ENCODE results near the gene LOXL4.

The LOXL4 gene

DNA sequence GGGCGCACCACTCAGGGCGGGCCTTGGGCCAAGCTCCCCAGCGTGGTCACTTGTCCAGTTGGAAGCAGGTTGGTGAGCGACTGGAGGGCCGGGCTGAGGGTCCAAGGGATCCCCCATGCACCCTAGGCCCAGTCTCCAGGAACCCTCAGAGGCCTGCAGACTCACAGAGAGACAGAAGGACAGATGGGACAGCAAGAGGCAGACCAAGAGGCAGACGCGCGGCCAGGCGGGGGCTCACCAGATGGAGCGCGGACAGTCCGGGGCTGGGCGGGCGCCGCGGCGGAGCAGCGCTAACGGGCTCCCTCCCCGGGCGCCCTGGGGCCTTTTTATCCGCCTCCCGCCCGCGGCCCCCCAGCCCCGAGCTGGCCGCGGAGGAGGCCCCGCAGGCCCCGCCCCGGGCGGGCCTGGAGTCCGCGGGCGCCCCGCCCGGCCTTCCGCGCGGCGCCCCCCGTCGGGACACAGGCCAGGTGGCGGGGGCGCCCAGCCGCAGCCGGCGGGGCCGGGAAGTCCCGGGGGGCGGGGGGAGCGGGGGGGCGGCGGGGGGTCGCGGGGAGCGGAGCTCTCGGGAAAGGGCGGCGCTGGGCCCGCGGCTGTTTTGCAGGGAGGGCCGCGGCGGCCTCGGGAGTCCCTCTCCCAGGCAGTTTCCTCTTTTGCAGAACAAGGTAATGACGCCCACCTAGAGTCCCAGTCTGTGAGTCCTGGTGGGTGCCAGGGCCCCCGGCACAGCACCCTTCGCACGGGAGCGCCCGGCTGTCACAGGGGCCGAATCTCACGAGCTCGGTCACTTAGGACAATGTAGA, at the start of gene LOXL4:
Gene LOXL4, minus strand, starts transcription at position 301 of the 800 bp plus-strand sequence. CDS start 5,175 bp downstream, outside the sequence.
- DNase-seq = no peak

DNA sequence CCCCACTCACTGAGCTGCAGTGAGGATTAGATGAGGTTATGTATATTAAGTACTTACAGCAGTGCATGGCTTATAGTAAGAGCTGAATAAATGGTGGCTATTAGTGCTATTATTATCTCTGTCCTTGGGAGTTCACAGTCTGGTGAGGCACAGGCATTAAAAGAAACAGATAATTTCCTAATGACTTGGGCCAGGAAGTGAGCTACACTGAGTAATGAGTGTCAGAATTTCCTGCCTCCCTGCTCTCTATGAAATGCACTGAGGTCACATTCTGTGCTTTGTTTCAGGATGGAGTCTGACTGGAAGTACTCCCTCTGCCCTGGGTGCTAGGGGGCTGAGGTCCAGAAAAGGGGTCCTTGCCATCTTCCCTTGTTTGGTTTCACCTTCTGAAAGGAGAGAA, 48.7 kb upstream of the LOXL4 start:
- DNase-seq = no peak

DNA sequence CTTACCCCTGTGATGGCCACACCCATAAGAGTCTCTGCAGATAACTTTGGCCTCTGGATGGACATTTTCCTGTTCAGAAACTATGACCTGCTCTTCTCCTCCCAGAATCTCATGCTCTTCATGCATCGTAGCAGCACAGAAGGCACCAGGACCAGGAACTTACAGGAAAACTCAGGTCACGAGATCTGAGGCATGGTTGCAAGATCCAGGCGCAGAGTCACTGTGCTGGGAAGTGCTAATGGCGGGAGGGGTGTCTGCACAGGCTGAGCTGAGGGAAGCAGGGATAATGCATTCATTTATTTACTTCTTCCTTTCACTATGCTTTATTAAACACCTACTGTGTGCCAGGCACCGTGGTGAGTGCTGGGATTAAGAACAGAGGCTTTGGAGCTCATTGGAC, 48.2 kb upstream of the LOXL4 start:
- DNase-seq = no peak

DNA sequence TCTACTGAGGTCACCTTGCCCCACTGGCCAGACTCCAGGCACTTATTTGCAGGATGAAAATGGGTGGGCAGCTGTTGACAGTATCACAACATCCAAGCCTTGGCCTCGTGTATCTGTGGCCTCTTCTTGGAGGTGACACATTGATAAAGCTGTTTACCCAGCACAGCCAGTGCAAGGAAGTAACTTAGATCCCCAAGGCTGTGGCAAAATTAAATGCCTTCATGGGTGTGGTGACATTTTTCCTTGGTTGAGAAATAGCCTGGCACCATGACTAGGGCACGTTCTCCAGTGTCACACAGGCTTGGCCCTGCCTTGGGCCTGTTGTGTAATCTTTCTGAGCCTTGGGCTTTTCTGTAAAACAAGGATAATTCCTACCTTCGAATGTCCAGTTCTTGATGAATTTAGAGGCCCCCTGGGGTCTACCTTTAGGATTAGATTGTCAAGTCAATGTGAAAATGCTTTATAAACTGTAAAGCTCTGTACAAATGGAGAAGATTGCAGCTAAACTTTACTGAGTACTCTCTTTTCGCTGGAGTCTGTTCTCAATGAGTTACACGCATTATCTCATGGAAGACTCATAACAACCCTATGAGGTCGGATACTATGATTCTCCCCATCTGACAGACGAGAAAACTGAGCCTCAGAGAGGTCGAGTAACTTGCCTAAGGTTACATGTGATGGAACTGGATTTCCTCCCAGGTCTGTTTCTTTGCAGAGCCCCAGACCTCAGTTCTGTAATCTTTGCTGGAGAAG, 46.7 kb upstream of the LOXL4 start:
- no peak for DNase-seq

DNA sequence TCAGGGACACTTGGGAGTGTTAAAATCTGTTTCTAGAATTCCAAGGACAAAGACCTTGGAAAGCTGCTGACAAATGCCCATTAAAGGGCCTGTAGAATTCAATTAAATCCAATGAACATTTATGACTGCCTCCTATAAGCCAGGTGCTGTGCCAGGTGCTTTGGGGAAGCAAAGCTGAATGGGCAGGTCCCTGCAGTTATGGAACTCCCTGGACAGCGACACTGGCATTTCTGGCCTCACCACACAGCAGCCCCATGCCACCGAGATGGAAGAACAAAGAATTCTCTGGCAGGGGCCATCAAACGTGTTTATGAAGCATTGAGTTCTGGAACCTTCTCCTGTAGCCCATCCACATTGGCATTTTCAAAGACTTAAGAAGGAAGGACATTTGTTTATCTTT, 45.6 kb upstream of the LOXL4 start:
- no peak for DNase-seq

DNA sequence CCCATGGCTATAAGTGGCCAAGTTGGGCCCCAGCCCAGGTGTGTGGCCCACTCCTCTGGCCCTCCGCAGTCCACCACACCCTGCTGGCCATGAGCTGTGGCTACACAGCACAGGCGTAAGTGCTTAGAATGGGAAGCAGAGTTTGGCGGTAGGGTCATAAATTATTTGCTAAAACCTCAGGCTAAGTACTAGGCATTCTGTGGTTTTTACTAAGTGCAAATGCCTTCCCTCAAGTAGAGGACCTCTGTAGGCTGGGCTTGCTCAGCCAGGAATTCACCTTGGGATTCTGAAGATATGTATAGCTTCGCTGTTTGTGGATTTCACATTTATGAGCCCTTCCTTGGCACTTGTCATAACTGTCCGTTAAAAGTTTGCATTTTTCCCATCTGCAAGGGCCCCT, 44.8 kb upstream of the LOXL4 start:
- no peak for DNase-seq

DNA sequence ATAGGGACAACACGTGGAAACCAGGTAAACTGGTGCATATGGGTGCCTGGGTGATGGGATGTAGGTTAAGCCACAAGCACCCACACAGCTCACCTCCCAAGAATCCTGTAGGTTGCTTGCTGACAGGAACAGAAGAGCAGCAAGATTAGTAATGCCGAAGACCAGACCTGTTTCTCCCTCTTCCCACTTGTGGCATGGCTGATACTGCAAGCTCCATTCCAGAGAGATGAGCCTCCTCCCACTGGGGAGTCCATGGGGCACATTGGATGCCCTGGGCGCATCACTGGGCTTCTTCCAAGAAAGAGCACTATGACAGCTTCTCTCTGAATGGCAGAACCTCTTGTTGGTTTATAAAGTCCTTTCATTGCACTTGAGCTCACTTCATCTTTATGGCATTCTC, 44.4 kb upstream of the LOXL4 start:
- DNase-seq = no peak

DNA sequence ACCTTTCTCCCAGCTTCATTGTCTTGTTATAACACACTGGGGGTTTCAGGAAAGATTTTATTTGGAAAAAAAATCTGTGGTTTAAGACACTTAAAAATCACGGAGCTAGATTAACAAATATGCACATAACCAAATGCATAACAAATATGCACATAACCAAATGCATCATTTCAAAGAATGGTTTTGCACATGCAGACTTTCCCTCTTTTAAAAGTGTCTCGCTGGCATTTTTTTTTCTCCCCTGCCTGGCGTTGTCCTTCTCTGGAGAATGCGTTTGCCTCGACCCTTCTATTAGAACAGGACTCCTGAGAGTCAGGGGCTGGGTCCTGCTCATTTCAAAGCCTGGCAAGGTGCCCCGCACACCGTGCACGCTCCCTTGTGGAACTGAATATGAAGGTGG, 42.7 kb upstream of the LOXL4 start:
- DNase-seq = no peak

DNA sequence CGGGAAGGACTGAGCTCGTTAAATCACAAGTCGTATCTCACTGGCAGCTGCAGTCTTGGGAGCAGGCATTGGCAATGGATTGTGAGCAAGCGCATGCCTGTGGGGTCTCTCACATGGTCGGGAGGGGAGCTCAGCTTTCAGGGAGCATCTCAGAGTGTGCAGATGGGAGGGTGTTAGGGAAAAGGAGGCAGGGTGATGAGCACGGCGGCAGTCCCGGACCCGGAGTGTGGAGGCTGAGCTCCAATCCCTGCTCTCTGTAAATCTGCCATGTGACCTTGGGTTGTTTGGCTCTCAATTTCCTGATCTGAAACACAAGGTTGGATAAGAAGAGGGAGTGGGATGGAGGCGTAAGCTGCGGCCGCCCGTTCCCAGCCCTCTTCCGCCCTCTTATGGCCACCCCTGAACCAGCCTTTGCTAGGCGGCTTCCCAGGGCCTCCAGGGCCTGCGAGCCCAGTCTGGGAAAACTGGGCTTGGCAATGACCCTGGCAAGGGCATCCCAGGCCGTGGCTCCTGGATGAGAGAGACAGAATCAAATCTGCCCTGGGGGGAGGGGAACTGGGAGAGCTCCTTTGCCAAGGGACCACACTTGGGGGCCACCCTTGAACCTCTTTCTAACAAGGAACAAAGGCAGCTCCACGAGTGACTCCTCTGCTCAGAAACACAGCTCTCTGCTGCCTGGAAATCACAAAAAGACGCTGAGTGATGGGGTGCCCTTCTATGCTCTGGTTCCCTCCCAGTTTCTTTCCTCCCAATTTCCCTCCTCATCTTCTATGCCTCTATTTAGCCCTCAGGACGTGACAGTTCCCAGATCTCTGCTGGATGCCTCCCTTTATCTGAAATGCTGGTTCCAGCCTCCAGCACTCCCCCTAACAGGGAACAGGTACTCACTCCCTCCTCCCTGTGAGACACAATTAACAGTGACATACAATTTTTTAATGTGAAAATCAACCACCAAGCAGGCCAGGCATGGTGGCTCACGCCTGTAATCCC, 41.7 kb upstream of the LOXL4 start:
- DNase-seq = no peak

DNA sequence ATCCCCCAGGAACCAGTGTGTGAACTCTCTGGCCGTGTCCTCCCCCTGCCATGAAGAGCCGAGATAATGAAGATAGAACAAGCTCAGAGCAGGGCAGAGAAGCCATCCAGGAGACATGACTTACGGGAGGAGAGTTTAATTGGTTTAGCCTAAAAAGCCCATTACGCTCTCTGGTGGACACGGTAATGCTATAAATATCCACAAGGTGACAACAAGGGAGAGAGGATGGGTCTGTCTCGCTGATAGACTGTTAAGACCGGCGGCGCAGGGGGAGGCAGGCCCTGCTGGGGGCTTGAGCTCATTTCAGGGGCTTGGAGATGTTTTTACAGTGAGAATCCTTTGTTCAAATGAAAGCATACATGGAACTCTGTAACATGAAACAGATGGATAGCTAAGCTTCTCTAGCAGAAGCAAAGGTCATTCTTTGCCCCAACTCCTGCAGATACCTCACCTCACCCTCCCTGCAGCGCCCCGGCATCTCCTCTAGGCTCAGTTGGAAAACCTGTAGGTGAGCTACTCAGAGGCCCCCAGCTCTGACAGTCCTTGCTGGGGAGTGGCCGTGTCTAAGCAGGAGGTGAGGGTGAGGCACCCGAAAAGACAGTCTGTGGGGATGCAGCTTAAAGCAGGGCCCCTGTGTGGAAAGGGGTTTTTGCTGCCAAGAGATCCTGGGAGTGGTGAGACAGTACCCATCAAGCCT, 40.8 kb upstream of the LOXL4 start:
- DNase-seq = no peak

DNA sequence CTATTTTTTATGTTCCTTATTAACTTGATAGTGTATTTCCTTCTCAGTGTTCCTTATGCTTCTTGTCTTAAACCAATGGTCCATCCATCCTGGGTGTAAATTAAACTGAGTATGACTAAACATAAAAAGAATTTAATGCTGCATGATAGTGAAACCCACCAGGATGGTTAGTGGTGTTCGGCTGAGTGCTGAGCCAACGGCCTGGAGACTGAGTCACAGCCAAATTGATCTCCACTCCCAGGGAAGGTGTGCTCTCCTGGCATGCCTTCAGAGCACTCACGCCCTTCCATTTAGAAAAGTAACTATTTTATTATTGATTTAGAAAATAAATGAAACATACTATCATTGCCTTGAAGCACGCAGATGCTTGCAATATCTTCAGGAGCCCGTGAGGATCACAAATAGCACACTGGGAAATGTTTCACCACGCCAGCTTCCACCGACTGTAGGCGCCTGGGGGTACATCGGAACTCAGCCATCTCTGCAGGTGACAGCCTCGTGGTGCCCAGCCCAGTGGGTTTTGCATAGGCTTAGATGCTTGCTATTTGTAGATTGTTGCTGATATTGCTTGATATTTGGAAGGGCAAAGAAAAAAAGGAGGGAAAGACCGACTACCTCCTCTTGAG, 40.0 kb upstream of the LOXL4 start:
- DNase-seq = no peak

DNA sequence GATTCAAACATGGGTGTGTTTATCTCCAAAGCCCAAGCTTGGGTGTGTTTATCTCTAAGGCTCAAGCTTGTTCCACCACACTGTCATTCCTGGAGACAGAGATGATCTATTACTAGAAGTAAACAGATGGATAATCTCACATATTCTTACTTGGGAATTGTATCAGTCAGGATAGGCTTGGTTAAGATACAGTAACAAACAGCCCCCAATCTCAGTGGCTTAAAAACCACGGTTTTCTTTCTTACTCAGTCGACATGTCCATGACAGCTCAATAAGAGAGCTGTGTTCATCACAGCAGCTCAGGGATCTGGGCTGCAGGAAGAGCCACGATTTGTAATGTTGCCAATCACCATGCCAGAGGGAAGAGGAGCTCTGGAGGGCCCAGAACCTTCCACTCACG, 38.5 kb upstream of the LOXL4 start:
- no peak for DNase-seq

DNA sequence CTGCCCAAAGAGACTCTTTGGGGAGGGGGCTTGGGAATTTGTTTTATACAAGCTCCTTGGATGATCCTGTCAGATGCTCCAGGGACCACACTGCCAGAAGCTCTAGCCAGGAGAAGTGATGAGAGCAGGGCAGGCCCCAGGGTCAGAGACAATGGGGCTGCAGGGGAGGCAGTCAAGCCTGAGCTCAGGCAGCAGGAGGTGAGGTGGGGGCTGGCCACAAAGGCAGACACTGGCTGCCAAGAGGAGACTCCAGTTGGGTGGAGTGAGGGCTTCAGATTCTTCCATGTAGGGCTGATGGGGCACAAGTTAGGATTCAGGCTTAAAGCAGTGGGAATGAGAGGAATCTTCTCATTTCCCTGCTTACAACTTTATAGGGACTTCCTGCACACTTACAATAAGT, 35.6 kb upstream of the LOXL4 start:
- no peak for DNase-seq

DNA sequence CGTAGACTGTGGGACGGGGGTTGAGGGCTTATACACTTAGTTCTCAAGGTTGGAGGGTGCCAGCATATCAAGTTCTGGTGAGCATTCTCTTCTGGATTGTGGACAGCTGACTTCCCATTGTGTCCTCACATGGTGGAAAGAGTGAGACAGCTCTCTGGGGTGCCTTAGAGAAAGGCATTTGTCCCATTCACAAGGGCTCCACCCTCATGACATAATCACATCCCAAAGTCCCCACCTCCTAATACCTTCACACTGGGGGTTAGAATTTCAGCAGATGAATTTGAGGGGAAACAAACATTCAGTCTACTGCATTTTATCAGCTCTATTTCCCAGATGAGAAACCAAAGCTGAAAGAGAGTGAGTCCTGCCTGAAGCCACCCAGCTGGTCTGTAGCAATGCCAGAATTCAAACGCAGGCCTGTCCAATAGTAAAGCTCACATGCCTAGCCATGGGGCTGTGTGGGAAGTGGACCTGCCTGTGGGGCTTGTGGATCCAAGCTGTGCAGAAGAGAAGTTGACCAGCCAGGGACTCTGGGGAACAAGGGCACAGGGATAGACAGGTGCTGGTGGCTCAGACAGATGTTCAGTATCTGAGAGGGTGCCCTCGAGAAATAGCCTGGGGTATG, 34.9 kb upstream of the LOXL4 start:
- no peak for DNase-seq

DNA sequence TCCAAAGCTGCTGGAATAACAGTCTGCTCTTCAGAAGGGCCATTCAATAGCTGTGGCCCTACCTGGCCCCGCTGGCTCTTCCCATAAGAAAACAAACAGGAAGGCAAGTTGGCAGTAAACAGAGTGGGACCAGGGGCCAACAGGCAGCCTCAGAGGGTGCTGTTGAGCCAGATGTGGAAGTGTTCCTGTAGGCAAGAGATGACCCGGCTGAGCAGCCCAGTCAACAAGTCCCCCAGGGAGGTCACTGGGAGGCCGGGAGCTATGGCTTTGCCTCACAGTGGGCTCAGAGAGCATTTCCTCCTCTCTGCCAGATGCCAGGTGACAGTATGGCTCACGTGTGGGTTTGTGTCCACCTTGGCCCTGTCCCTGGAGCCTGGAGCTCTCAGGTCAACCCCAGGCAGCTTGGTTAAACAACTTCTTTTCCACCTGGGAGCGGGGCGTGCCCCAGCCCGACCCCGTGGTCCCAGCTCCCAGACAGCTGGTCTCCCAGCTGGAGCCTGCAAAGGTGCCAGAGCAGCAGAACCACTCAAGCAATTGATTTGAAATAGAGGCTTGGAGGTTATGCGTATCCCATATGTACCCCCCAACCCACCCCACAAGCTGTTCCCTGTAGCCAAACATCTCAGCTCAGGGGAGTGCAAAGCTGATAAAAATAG, 33.8 kb upstream of the LOXL4 start:
- no peak for DNase-seq

DNA sequence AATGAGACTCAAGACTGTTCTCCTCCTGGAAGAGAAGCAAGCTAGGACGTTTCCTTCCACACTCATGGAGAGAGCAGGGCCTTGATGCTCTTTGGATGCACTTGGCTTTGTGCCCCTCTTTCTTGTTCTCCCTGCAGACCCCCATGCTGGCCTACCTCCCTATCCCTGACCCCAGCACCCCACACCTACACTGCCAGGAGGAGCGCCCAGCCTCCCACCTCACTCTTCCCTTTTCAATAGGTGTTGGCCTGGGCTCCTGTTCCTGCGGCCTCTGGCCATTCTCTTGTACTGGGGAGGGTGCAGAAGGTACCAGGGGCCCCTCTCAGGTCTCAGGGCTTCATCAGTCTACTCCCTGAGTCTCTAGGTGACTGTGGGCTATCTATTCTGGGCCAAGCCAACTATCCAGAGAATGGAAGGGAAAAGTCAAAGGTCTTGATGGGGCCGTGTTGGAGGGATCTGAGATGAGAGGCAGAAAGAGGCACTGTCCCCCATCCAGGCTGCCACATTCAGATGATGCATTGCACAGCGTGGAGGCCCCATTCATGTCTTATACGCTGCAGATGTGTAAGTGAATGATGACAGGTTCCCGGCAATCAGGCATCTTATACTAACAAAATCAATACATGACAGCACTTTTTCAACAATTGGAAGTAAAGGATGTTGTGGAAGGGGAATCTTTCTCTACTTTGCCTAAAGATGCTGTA, 32.7 kb upstream of the LOXL4 start:
- no peak for DNase-seq

DNA sequence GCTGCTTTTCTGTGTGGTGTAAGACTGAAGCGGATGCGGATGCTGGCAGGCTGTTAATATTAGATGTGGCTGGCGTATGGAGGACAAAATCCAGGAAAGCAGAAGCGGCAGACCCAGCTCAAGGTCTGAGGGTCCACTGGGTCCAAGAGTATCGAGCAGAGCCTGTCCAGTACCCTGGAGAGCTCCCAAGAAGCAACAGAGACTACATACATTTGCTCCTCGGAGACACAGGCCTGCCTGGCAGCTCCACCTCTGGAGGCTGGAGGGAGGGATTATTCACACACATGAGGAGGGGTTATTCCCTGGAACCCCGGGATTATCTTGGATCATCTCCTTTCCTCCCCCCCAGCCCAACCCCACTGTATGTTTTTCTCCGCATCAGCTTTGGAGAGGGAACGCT, 31.3 kb upstream of the LOXL4 start:
- DNase-seq = no peak

DNA sequence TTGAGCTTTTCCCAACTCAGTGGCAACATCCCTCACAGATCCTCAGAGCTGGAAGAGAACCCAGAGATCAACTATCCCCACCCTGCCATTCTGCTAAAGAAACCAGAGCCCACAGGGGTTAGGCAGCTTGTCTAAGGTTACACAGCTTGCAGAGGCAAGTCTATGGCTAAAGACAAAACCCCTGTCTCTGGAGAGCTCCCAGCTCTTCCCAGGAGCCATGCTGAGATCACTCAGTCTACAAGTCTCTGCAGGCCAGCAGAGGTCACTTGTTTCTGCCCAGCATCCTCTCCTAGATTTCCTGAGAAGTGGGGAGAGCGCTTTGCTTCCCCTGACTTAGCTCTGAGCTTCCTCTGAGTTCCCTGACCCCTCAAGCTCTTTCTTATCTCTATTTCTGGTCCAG, 28.5 kb upstream of the LOXL4 start:
- DNase-seq = no peak

DNA sequence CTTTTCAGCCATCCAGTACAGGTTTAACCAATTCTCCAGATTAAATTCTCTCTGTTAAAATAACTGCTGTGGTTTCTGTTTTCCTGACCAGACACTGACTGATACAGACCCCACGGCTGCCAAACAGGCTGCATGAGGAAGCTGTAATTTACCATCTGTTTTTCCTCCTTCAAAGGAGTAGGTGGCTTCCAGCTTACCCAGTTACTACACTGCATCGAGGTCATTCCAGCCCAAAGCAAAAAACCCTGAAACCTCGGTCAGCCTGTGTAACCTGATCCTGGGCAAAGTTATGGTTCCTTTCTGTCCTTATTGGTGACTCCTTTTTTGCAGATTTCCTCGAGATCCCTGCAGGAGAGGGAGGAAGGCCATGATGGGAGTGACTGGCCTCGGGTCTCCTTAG, 27.9 kb upstream of the LOXL4 start:
- no peak for DNase-seq

DNA sequence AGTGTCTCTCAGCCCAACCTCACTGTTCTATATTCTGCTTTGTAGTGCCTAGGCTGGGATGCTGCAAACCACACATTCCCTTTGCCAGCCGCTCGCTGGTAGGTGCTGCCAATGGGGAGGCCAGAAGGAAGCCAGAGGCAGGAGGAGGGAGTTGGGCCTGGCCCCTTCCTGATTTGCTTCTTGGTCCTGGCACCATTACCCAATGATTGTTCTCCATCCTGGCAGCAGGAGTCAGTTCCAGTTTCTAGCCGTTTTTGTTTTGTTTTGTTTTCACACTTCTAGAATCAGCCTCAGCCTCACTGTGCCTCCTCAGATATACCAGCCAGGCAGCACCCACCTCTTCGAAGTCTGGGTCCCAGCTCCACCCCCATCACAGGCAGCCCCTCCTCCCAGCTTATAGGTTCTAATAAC, 27.4 kb upstream of the LOXL4 start:
- DNase-seq = no peak

DNA sequence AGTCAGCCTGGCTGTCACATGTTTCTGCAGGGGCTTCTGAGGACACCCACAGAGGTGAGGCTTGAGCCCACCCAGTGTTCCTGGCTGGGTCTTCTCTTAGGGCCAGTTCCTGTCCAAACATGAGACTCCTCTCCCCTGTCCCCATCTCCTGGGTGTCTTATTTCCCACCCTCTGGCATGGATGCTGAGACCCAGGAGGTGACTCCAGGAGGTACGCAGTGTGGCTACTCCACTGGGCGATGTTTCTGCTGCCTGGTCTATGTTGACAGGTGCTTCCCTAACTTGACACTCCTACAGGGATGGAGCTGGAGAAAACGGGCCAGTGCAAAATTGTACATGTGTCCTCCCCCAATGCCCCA, 26.3 kb upstream of the LOXL4 start:
- no peak for DNase-seq
